Sigmoid colon (tissue), 3 donors: ENCODE results near the gene CYTH2.

Experiments
- POLR2A ChIP-seq, 2 donors: fragments of 450-650 bp; IDR thresholded peaks; one replicate each; pipeline ENCODE4 v1.6.1; 2016; ENCODE audit warnings: antibody characterized with exemption in 2 of 2, mild to moderate bottlenecking in 2 of 2, moderate library complexity in 2 of 2
- TF ChIP-seq, protein P1 (sequence below), 4 experiments: fragments of 450-650 bp in 3 of 4; fragments of 200-600 bp in 1 of 4; IDR thresholded peaks; one replicate each; pipeline ENCODE4 v1.5.1; 2016 to 2019; ENCODE audit warnings: antibody characterized with exemption in 4 of 4, mild to moderate bottlenecking in 3 of 4, moderate library complexity in 2 of 4

DNA sequence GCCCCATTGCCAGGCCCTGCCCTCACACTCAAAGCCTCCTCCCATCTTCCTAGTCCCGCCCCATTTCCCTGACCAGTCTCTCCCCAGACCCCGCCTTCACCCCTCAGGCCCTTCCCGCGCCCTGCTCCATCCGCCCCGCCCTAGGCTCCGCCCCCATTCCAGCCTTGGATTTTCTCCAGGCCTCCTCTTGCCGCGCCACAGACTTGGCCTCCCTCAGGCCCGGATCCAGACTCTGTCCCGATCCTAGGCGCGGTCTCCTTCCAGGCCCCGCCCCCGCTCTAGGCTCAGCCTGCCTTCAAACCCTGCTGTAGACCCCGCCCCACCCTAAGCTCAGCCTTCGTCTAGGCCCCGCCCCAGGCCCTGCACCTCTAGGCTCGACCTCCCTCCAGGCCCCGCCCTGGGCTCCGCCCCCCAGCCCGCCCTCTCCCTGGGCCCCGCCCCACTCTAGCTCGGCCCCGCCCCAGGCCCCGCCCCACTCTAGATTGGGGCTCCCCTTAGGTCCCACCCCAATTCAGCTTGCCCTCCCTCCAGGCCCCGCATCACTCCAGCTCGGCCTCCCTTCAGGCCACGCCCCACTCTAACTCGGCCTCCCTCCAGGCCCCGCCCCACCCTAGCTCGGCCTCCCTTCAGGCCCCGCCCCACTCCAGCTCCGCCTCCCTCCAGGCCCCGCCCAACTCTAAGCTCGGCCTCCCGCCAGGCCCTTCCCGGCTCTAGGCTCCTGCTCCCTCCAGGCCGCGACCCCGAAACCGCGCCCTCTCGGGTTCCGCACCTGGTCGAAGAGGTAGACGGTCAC is 24.0 kb downstream of the CYTH2 start:
- peak in 1 of 2 donors; percentile 73 for TF ChIP-seq POLR2A (IDR thresholded peaks at IDR 0.05)
- TF ChIP-seq, protein P1, sequence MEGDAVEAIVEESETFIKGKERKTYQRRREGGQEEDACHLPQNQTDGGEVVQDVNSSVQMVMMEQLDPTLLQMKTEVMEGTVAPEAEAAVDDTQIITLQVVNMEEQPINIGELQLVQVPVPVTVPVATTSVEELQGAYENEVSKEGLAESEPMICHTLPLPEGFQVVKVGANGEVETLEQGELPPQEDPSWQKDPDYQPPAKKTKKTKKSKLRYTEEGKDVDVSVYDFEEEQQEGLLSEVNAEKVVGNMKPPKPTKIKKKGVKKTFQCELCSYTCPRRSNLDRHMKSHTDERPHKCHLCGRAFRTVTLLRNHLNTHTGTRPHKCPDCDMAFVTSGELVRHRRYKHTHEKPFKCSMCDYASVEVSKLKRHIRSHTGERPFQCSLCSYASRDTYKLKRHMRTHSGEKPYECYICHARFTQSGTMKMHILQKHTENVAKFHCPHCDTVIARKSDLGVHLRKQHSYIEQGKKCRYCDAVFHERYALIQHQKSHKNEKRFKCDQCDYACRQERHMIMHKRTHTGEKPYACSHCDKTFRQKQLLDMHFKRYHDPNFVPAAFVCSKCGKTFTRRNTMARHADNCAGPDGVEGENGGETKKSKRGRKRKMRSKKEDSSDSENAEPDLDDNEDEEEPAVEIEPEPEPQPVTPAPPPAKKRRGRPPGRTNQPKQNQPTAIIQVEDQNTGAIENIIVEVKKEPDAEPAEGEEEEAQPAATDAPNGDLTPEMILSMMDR (IDR thresholded peaks at IDR 0.05), result no peak
